ENCODE measurements around the gene PRG2. TPM values are rescaled to one million over a fixed set of nuclear protein-coding genes. Genes with fewer than 3 reads are reported as not detected.

Gene PRG2
- total RNA-seq, 1 donor from 2014 or later: not detected

- ATAC-seq: no peak
Observed at GRCh38 chr11:57395905-57396623, 5.6 kb upstream of the PRG2 start.

- no peak for ATAC-seq
Observed at GRCh38 chr11:57394203-57394965, 3.9 kb upstream of the PRG2 start.

GRCh38 chr11:57392763-57393105 lies 2.3 kb upstream of the PRG2 start:
- no peak for ATAC-seq

DNA sequence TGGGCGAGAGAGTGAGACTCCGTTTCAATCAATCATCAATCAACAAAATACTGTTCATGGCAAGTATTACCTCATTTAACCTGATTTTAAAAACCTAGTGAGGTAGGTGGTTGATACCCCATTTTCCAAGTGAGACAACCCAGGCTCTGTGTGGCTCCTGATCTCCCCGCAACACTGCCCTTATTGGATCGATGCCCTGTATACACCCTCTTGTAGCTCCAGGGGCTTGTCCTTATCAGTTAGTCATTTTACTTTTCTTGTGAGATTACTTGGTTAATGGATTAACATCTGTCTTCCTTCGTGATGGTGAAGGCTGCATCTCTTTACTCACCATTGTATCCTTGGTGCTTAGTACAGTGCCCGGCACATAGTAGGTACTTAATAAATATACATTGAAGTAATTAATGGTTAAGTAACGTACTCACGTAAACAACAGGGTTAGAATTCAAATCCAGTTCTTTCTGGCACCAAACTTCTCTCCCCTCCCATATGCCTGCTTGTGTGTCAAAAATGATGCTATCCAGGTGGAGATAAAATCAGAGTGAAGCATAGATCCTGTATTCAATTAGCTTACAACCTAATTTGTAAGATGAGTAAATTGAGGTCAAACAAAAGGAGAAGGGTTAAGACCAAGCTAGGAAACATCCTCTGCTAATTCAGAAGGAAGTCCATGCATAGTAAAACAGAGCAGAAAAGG lies 1.8 kb upstream of the PRG2 start:
- no peak for ATAC-seq

GRCh38 chr11:57391539-57391938 lies 1.1 kb upstream of the PRG2 start:
- ATAC-seq: no peak

GRCh38 chr11:57391111-57391510 lies 661 bp upstream of the PRG2 start:
- ATAC-seq: no peak

DNA sequence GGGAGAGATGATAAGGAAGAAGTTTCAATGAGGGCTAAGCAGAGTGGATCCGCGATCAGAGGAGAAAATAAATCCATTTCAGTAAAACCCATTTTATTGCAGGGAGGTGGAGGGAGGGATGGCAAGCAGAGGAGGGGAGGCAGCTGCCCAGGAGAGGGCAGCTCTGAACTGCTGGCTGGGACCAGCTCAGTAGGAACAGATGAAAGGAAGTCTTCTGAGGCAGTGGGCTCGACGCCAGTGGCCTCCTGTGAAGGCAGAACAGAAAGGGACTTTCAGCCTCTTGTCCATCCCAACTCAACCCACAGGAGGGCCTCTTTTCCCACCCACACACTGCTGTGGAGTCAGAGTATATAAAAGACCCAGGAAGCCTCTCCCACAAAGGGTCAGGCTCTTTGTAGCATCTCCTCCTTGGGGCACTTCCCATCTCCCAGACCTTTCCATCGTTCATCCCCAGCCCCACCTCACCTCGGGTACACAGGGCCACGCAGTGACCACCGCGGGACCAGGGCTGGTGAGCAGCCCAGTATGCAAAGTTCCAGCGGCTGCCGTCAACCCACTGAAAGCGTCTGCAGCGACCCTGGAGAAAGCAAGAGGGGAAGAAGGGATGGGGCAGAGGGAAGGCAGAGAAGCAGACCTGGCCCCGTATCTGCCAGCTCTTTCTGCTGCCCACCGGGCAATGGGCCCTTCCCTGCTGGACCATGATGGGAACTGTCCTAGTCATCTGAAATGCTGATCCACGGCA lies 3.0 kb downstream of the PRG2 start:
- ATAC-seq: no peak

DNA sequence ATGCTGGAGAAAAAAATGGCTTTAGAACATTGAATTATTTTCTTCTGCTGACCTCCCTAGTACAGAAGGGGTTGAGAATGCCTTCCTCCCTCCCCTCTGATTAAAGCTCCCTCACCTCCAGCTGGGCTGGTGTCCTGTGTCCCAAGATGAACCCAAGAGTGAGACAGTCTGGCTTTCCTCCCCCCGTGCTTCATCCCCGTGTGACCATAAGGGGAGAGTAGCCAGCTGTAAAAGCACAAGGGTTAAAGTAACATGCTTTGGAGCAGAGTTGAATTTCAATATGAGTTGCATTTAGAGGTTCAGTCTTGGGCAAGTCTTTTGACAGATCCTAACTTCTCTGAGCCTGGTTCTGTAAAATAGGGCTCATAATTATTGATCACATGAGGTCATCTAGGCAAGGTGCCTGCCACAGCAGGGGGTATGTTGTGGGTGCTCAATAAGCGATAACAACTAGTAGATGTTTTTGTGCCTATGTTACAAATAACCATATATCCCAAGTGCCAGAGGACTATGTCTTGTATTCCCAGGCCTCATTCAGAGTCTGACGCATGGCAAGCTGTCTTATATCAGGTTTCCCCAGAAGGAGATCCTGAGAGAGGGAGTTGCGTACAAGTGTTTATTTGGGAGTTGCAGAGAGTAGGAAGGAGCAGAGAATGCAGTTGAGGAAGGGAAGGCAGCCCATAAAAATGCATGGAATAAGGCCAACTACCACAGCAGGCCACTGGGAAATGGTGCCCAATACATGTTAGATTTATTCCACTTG lies 4.1 kb downstream of the PRG2 start:
- ATAC-seq: no peak

GRCh38 chr11:57380975-57381374 lies 9.5 kb downstream of the PRG2 start, which contains the start of gene PRG3:
Gene PRG3 (minus strand): TSS chr11:57381150. CDS start chr11:57380708, 442 bp downstream.
- ATAC-seq: no peak

DNA sequence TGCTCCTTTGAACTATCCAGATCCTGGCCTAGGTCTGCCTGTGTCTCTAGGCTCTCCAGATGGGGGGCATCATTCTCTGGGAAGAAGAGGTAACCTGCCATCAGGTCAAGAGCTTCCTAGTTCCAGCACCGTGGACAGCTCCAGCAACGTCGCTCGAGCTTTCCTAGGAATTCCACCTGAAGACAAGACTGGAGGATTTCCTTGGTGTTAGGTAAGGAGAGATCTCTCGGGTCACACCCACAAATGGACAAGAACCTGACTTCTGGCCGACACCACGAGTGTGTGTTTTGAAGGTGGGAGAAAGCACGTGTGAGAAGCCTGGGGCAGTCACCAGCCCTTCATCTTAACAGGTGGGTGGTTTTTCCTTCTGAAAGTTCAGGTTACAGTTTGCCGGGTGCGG lies 10.7 kb downstream of the PRG2 start:
- no peak for ATAC-seq

DNA sequence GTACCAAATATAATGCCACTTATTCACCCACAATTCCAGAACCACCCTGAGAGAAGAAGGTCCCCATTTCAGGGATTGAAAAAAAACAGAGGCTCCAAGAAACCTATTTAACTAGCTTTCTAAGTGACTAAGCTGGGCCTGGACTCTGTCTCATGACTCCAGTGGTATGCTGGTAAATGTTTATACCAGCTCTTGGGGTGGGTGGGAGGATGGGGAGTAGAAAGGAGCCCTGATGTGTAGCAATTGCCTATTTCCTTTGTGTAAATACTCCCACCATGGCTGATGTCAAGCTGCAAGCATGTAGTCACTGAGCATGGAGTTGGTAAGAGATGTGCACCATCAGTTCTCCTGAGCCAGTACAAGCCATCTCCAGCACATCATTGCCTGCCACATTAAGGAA lies 12.3 kb downstream of the PRG2 start:
- no peak for ATAC-seq

DNA sequence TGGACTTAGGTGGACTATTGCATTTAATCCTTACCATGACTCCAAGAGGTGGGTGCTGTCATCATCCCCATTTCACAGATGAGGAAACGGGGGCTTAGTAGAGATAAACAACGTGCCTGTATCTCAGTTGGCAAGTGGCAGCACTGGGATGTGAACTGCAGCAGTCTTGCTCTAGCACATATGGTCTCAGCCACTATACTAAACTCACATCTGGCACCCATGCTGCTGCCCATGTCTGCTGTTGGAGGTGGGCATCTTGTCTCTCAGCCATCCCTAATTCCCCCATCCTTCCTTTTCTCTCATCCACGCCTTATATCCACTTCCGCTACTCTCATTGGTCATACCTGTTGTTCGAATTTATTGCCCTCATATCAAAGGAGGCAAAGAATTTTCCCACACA lies 13.3 kb downstream of the PRG2 start:
- ATAC-seq: no peak

DNA sequence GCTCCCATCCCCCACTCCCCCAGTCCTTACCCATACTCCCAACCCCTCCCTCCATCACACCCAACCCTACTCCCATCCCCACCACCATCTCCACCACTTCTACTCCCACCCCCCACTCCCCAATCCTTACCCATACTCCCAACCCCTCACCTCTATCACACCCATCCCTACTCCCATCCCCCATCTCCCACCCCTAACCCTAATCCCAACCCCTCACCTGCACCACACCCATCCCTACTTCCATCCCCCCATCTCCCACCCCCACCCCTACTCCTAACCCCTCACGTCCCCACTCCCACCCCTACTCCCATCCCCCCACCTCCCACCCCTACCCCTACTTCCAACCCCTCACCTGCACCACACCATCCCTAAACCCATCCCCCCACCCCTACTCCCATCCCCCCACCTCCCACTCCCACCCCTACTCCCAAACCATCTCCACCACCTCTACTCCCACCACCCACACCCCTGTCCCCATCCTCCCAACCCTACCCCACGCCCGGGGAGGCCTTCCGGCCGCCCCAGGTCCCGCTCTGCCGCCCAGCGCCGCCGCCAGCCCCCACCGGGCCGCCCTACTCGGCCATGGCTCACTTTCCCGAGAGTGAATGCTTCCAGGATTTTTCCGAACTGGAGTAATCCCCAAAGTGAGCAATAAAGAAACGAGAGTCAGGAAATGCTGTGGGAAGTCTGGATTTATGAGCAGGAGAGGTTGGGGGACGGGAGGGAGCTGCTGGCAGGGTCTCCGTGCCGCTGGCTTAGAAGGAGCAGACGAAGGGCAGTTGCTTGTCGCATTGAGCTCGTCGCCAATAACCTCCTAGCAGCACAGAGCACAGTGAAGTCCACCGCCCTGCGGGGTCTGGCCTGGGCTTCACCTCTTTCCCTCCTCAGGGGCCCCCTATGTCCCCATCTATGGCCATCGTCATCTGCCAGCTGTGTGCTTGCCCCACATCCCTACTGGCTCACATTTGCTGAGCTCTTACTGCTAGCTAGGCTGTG lies 14.1 kb downstream of the PRG2 start:
- ATAC-seq: no peak

GRCh38 chr11:57375490-57375889 lies 15.0 kb downstream of the PRG2 start:
- ATAC-seq: no peak

DNA sequence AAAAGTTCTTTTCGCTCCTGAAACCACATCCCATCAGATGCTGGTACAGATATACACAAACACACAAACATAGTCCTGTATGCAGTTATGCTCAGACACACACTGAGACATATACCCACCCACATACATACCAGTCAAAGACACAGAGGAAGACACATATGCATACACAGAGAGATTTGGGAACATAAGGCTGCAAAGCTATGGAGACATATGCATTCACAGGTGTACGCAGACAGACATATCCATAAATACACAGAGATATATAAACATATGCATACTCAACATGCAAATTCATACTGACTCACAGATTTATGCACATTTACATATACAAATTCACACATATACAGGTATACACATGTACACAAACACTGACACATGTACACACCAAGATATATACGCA lies 15.5 kb downstream of the PRG2 start:
- ATAC-seq: no peak

GRCh38 chr11:57373146-57373545 lies 17.3 kb downstream of the PRG2 start:
- ATAC-seq: no peak

- ATAC-seq: no peak
Observed at GRCh38 chr11:57370941-57371340, 19.5 kb downstream of the PRG2 start.

- peak; percentile 36 for ATAC-seq
Observed at GRCh38 chr11:57370251-57370650, 20.2 kb downstream of the PRG2 start.

- no peak for ATAC-seq
Observed at GRCh38 chr11:57368845-57369232, 21.6 kb downstream of the PRG2 start.

- no peak for ATAC-seq
Observed at GRCh38 chr11:57368106-57368844, 22.2 kb downstream of the PRG2 start.

All from esophagus mucosa (tissue), 1 donor.